GM10266 (cell line): ENCODE measurements around the gene ZNF763.
A peak's percentile ranks its signal among the peaks of the same experiment; 100 is the strongest.
"Not testable (repeated sequence)": the region's sequence is repeated elsewhere in the genome, so short reads cannot be mapped to it uniquely, and the experiment has no call there.

Experiments
- DNase-seq: peaks from one replicate; pipeline ENCODE4 v3.0.0; 2012; ENCODE audit errors: extremely low spot score
- CTCF ChIP-seq: IDR thresholded peaks from 2 replicates; pipeline ENCODE4 v1.5.1; 2012; ENCODE audit warnings: mild to moderate bottlenecking, low read depth; ENCODE audit not compliant: control insufficient read depth, insufficient read depth; ENCODE audit errors: missing control alignments

Gene ZNF763

GRCh38 chr19:11984986-11985385 lies 20.1 kb downstream of the ZNF763 start:
- DNase-seq = peak; percentile 24
- TF ChIP-seq CTCF = peak; percentile 37

- TF ChIP-seq CTCF = no peak
Observed at GRCh38 chr19:11986754-11987153, 21.9 kb downstream of the ZNF763 start.

GRCh38 chr19:11987405-11988281 lies 22.8 kb downstream of the ZNF763 start:
- TF ChIP-seq CTCF = no peak
- peak; percentile 87 for DNase-seq

More at GRCh38 chr19:11986754-11987153, 21.9 kb downstream of the ZNF763 start:
- DNase-seq = no peak

- no peak for TF ChIP-seq CTCF
- no peak for DNase-seq
Observed at GRCh38 chr19:11989112-11989456, 24.2 kb downstream of the ZNF763 start.

GRCh38 chr19:11991921-11992320 lies 27.1 kb downstream of the ZNF763 start:
- not testable (repeated sequence) for DNase-seq

GRCh38 chr19:11995174-11995573 lies 30.3 kb downstream of the ZNF763 start:
- TF ChIP-seq CTCF = no peak
- DNase-seq = no peak

GRCh38 chr19:12000152-12000981 lies 35.5 kb downstream of the ZNF763 start:
- no peak for TF ChIP-seq CTCF

More at GRCh38 chr19:12000152-12000981, 35.5 kb downstream of the ZNF763 start:
- DNase-seq = peak; percentile 63
